A549 treated with AZD2906 at 1 μM for 4 hours (cell line): ENCODE results near the gene UQCR11. TPM values are rescaled to one million over a fixed set of nuclear protein-coding genes. Genes with fewer than 3 reads are reported as not detected.

Experiments
- total RNA-seq: library from RNA; stranded (reverse); fragments of 200-300 nt; extraction: Qiagen RNA extraction; gene quantifications from 5 replicates; pipeline ENCODE4 v1.2.3, GENCODE V29; 2022

Gene UQCR11
- 80.7 to 191 TPM (median 167 TPM) in 5 replicates for total RNA-seq

DNA sequence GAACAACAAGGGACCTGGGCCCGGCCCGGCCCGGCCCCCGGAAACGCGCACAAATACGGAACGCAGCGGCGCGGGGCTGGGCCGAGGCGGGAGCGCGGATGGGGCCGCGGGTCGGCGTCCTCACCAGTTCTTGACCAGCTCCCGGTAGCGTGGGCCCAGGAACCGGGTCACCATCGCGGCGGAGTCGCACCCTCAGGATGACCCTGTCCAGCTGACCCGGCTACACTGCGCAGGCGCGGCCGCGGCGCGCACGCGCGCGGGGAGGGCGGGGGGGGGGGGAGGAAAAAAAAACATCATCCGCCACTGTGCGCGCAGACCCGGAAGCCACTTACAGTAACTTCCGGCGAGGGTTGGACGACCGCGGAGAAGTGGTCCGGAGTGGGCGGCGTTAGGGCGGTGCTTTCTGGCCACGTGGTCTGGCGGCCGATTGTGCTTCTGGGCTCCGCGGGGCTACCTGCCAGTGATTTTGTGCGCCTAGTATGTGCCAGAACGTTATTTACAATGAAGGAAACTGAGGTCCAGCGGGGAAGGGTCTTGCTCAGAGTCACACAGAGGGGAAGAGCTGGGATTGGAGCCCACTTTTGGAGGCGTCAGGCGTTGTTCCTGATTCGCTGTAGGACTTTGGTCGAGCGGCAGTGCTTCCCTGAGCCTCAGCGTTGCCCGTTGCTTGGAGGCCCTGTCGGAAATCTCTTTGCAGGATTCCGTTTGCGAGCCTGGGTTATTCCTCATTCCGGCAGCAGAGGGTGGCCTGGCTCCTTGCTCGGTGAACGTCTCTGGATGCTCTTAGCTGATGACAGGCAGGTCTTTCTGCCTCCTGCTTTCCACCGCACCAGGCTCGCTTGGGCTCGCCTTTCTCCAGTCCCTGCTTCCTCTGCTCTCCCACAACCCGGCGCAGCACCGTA is at the start of gene UQCR11:
UQCR11 (minus strand) TSS at position 227 of the 902 bp plus-strand sequence; CDS start at position 174, 53 bp downstream.

DNA sequence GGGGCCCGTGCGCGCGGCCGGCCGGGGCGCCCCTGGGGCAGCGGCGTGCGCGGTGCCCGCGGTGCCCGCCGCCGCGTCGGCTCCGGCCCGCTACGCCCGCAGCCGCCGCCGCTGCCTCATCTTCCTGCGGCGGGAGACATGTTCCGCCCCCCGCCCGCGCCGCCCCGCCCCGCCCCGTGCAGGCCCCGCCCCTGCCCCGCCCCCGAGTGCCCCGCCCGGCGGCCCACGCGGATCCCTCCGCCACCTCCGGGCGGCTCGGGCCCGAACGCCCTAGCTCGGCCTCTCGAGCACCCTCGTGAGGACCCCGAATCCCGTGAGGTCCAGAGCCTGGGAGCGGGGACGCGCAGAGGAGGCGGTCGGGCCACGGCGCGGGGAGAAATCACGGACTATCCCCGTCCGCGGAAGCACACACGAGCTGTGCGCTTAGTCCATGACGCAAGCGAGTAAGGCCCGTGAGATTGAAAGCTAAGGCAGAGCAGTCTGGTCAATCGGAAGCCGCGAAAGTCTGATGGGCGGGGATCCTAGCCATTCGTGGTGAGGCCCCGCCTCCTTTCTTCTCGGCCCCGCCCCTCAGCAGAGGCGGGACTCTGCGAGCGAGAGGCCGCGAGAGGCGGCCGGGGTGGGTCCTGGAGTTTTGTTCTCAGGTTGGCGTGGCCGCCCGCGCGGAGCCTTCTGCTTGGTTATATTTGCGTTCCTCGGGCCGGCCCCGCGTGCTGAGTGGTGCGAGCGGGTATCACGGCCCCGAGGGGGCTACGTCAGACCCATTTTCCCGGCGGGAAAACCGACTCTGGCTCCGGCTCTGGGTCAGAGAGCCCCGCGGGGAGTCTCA is 47.4 kb upstream of the UQCR11 start, which contains the start of gene TCF3:
TCF3 (minus strand) TSS at position 145 of the 829 bp plus-strand sequence. CDS start 2,367 bp downstream, outside the sequence.

DNA sequence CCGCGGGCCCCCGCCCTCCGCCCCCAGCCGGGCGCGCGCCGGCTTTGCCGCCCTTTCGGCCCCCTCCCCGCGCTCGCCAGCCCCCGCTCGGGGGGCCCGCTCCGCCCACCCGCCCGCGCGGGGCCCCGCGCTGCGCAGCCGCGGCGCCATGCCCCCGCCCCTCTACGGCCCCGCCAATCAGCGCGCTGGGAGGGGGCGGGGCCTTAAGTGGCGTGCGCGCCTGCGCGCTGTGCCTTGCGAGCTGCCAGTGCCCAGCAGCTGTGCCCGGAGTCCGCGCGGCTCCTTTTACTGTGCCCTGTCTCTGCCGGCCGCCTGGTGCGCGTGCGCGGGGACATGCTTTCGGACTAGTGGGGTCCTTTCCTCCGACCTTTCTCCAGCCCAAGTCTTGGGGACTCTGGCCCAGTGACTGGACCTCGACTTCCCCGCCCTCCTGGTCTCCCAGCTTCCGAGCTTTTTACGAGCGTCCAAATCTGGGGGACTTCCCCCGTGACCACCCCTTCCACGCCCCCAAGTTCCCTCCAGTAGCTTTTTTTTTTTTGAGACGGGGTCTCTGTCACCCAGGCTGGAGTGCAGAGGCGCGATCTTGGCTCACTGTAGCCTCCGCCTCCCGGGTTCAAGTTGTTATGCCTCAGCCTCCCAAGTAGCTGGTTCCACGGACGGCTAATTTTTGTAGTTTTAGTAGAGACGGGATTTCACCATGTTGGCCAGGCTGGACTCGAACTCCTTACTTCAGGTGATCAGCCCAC is 12.3 kb downstream of the UQCR11 start, which contains the start of gene MBD3:
MBD3 (minus strand) TSS at position 111 of the 746 bp plus-strand sequence. CDS start 234 bp downstream, outside the sequence.

DNA sequence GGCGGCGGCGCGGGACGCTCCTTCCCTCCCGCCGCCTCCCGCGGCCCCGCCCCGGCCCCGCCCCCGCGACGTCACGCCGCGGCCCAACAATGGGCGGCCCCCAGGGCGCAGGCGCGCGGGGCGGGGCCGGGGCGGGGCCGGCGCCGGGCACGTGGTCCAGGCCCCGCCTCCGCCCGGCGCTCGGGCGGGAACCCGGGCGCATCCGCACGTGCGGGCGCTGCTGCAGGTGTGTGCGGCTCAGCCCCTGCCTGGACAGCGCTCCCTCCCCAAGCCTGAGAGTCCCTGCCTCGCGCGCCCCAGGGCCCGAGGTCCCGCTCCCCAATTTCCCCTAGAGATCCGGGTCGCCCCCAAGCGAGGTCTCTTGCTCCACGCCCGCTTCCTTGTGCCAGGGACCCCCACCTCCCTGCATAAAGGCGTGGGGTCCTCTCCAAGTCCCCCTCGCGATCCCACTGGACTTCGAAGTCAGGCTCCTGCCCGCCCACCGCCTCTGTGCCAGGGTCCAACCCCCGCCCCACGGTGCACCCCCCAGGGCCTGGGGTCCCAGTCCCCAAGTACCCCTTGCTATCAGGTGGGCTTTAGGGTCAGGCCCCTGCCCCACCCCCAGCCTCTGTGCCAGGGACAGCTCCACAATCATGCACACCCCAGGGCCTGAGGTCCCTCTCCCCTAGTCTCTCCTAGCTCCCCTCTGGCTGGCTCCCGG is 36.8 kb downstream of the UQCR11 start, which contains the start of gene MEX3D:
MEX3D (minus strand) TSS at position 6 of the 700 bp plus-strand sequence. CDS start 267 bp downstream, outside the sequence.

Other genes starting within 250 kb of the UQCR11 start
- 69.7 to 83.5 TPM (median 81.4 TPM) in 5 replicates for gene NDUFS7, start 221.6 kb downstream of the UQCR11 start, total RNA-seq
- gene GAMT, start 203.9 kb downstream of the UQCR11 start, total RNA-seq: 26.6 to 46.5 TPM (median 44.9 TPM) in 5 replicates
- 75.0 to 102 TPM (median 94.7 TPM) in 5 replicates for gene DAZAP1, start 197.9 kb downstream of the UQCR11 start, total RNA-seq
- gene RPS15, start 167.1 kb downstream of the UQCR11 start, total RNA-seq: 1,460 to 2,135 TPM (median 1,895 TPM) in 5 replicates
- 1.1 to 2.3 TPM (median 1.8 TPM) in 5 replicates for gene APC2, start 155.3 kb downstream of the UQCR11 start, total RNA-seq
- 10.6 to 18.4 TPM (median 17.5 TPM) in 5 replicates for gene C19orf25, start 126.2 kb downstream of the UQCR11 start, total RNA-seq
- 0.62 to 0.86 TPM (median 0.67 TPM) in 5 replicates for gene PCSK4, start 115.1 kb downstream of the UQCR11 start, total RNA-seq
- 4.2 to 5.9 TPM (median 5.5 TPM) in 5 replicates for gene REEP6, start 114.3 kb downstream of the UQCR11 start, total RNA-seq
- 2.8 to 4.2 TPM (median 3.3 TPM) in 5 replicates for gene ADAMTSL5, start 92.4 kb downstream of the UQCR11 start, total RNA-seq
- gene PLK5, start 81.4 kb downstream of the UQCR11 start, total RNA-seq: 0.03 TPM in 1 of 5 replicates, not detected in the others
- gene MEX3D, start 37.1 kb downstream of the UQCR11 start, total RNA-seq: 6.8 to 12.2 TPM (median 11.9 TPM) in 5 replicates
- 32.0 to 53.1 TPM (median 46.2 TPM) in 5 replicates for gene MBD3, start 12.6 kb downstream of the UQCR11 start, total RNA-seq
- 51.1 to 71.0 TPM (median 65.6 TPM) in 5 replicates for gene TCF3, start 47.2 kb upstream of the UQCR11 start, total RNA-seq
- gene ONECUT3, start 148.0 kb upstream of the UQCR11 start, total RNA-seq: 0.01 to 0.02 TPM (median 0.02 TPM) in 3 of 5 replicates, not detected in the others
- 1.9 to 3.7 TPM (median 3.1 TPM) in 5 replicates for gene ATP8B3, start 206.8 kb upstream of the UQCR11 start, total RNA-seq
- 15.3 to 21.2 TPM (median 18.9 TPM) in 5 replicates for gene REXO1, start 243.0 kb upstream of the UQCR11 start, total RNA-seq